ENCODE measurements around the gene LRP1-AS. TPM values are rescaled to one million over a fixed set of nuclear protein-coding genes. Genes with fewer than 3 reads are reported as not detected.
A peak's percentile ranks its signal among the peaks of the same experiment; 100 is the strongest.

The LRP1-AS gene
- not detected in 2 replicates for total RNA-seq (ENCODE audit: low replicate concordance)

DNA sequence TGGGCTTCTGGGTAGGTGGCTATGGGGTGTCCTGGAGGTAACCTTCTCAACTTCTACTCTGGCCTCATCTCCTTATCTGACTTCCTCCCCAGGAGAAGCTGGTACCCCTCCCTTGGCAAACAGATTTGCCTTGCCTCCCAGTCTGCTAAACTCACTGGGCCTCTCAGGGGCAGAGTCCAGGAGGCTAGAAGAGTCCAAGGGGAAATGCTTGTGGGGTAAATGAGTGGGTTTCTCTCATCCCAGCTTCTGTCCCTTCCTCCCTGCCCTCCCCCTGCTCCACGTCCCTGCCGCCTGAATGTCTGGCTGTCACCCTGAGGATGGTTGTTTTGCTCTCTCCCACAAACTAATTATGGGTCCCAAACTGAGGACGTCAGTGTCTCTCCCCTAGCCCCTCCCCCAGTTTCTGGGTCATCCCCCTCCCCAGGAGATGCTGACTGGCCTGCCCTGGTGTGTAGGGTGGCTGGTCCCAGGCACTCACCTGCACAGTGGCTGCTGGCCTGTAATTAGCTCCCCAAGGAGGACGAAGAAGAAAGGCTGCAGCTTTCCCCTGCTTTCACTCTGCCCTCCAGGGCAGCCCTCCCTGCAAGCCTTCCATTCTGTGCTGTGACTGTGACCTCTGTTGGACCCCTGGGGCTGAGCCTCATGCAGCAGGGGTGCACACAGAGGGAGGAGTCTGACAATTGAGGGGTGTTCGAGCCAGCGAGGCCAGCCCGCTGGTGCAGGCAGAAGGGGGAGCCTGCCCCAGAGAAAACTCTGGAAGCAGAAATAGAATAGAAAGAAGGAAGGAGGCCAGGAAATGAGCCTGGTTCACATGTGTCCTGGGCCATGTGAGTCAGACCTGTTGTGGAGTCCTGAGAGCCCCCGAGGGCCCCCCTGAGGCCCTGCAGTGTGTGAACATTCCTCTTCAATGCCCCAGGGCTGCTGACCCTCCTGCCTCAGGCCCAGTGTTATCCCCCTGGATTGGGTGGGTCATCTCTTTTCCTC, at the start of gene LRP1-AS:
LRP1-AS (minus strand) TSS at position 659 of the 984 bp plus-strand sequence.
- TF ChIP-seq, protein P1, sequence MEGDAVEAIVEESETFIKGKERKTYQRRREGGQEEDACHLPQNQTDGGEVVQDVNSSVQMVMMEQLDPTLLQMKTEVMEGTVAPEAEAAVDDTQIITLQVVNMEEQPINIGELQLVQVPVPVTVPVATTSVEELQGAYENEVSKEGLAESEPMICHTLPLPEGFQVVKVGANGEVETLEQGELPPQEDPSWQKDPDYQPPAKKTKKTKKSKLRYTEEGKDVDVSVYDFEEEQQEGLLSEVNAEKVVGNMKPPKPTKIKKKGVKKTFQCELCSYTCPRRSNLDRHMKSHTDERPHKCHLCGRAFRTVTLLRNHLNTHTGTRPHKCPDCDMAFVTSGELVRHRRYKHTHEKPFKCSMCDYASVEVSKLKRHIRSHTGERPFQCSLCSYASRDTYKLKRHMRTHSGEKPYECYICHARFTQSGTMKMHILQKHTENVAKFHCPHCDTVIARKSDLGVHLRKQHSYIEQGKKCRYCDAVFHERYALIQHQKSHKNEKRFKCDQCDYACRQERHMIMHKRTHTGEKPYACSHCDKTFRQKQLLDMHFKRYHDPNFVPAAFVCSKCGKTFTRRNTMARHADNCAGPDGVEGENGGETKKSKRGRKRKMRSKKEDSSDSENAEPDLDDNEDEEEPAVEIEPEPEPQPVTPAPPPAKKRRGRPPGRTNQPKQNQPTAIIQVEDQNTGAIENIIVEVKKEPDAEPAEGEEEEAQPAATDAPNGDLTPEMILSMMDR (IDR thresholded peaks at IDR 0.05; ENCODE audit: insufficient read depth, low read length), result no peak
- no peak within 1 kb of the TSS for H3K4me3 ChIP-seq (ENCODE audit: low read depth, low read length)
- peak; percentile 69 for DNase-seq (ENCODE audit: low read depth)

GRCh38 chr12:57196956-57197355, 49.5 kb upstream of the LRP1-AS start:
- DNase-seq (ENCODE audit: low read depth), result no peak
- no peak overlapping the region for H3K4me3 ChIP-seq (ENCODE audit: low read depth, low read length)
- TF ChIP-seq, protein P1 (IDR thresholded peaks at IDR 0.05; ENCODE audit: insufficient read depth, low read length), result no peak

DNA sequence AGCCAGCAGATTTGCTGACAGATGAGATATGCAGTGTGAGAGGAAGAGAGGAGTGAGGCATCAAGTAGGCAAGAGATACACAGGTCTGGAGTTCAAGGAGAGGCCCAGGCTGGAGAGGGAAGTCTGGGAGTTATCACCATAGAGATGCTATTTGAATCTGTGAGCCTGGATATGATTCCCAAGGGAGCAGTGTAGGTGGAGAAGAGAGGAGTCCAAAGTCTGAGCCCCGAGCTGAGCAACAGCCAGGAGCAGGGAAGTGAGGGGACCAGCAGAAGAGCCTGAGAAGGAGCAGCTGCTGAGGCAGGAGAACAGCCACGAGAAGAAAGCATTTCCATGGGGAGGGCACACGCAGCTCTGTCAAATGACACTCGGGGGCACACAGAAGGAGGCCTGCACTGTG, 49.0 kb upstream of the LRP1-AS start:
- H3K4me3 ChIP-seq (ENCODE audit: low read depth, low read length), result no peak overlapping the region
- DNase-seq (ENCODE audit: low read depth), result no peak
- TF ChIP-seq, protein P1 (IDR thresholded peaks at IDR 0.05; ENCODE audit: insufficient read depth, low read length), result no peak

DNA sequence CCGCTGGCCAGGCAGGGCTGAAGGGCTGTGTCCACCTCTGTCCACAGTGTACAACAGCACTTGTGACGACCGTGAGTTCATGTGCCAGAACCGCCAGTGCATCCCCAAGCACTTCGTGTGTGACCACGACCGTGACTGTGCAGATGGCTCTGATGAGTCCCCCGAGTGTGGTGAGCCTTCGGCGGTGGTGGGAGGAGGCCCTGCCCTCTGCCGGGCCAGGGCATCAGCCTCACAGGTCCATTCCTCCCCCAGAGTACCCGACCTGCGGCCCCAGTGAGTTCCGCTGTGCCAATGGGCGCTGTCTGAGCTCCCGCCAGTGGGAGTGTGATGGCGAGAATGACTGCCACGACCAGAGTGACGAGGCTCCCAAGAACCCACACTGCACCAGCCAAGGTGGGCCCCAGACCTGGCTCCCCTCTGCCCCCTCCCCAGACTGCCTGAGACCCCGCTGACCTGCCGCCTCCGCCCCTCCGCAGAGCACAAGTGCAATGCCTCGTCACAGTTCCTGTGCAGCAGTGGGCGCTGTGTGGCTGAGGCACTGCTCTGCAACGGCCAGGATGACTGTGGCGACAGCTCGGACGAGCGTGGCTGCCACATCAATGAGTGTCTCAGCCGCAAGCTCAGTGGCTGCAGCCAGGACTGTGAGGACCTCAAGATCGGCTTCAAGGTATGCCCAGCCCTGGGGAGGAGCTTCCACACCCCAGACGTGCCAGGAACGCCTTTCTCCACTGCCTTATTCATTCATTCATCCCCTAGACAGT, 48.4 kb upstream of the LRP1-AS start:
- TF ChIP-seq, protein P1 (IDR thresholded peaks at IDR 0.05; ENCODE audit: insufficient read depth, low read length), result no peak
- no peak overlapping the region for H3K4me3 ChIP-seq (ENCODE audit: low read depth, low read length)
- DNase-seq (ENCODE audit: low read depth), result no peak

- H3K4me3 ChIP-seq (ENCODE audit: low read depth, low read length), result no peak overlapping the region
- TF ChIP-seq, protein P1 (IDR thresholded peaks at IDR 0.05; ENCODE audit: insufficient read depth, low read length), result no peak
- no peak for DNase-seq (ENCODE audit: low read depth)
These were observed 47.8 kb upstream of the LRP1-AS start for GRCh38 chr12:57195186-57195585.

DNA sequence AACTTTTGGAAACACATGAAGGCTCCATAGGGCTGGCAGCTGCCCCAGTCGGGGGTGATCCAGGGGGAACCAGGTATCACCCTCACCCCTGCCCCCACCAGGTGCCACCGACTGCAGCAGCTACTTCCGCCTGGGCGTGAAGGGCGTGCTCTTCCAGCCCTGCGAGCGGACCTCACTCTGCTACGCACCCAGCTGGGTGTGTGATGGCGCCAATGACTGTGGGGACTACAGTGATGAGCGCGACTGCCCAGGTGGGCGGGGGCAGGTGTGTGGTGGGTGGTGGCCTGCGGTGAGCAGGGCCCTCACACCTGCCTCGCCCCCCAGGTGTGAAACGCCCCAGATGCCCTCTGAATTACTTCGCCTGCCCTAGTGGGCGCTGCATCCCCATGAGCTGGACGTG, 46.8 kb upstream of the LRP1-AS start:
- TF ChIP-seq, protein P1 (IDR thresholded peaks at IDR 0.05; ENCODE audit: insufficient read depth, low read length), result no peak
- DNase-seq (ENCODE audit: low read depth), result no peak
- H3K4me3 ChIP-seq (ENCODE audit: low read depth, low read length), result no peak overlapping the region

Data from fibroblast of the aortic adventitia (primary cell).